Astrocyte (in vitro differentiated cells and primary cell): ENCODE data around the gene LRCH4. TPM values are rescaled to one million over a fixed set of nuclear protein-coding genes. Genes with fewer than 3 reads are reported as not detected.
"Not testable (repeated sequence)": the region's sequence is repeated elsewhere in the genome, so short reads cannot be mapped to it uniquely, and the experiment has no call there.

Source experiments
- DNase-seq: peaks from one replicate; pipeline ENCODE4 v3.0.0-alpha.2; 2010; ENCODE audit warnings: low read depth
- FAIRE-seq: peaks from 2 replicates; lab custom pipeline; 2011; peaks lifted over from hg19 to GRCh38; lab: Jason Lieb, UNC
- H2AFZ ChIP-seq: 2 replicates; pipeline ENCODE4 v1.6.0; 2012; ENCODE audit warnings: low read depth, low read length, inconsistent platforms
- H3K27ac ChIP-seq: 2 replicates; pipeline ENCODE4 v1.5.1; 2011; ENCODE audit warnings: low read depth, low read length, inconsistent platforms
- H3K27me3 ChIP-seq: 2 replicates; pipeline ENCODE4 v1.6.0; 2011; ENCODE audit warnings: low read length, inconsistent platforms; ENCODE audit not compliant: insufficient read depth
- H3K36me3 ChIP-seq: 2 replicates; pipeline ENCODE4 v1.5.1; 2011; ENCODE audit warnings: low read length, inconsistent platforms; ENCODE audit not compliant: insufficient read depth
- H3K4me1 ChIP-seq: 2 replicates; pipeline ENCODE4 v1.5.1; 2011; ENCODE audit warnings: low read length, inconsistent platforms; ENCODE audit not compliant: insufficient read depth
- H3K4me2 ChIP-seq: 2 replicates; pipeline ENCODE4 v1.6.0; 2012; ENCODE audit warnings: low read length, inconsistent platforms
- H3K4me3 ChIP-seq: 2 replicates; pipeline ENCODE4 v1.5.1; 2011; ENCODE audit warnings: low read depth, mild to moderate bottlenecking, low read length, inconsistent platforms; ENCODE audit not compliant: insufficient read depth
- H3K79me2 ChIP-seq: 2 replicates; pipeline ENCODE4 v1.6.0; 2012; ENCODE audit warnings: mild to moderate bottlenecking, low read length, inconsistent platforms; ENCODE audit not compliant: insufficient read depth
- H3K9ac ChIP-seq: 2 replicates; pipeline ENCODE4 v1.6.0; 2012; ENCODE audit warnings: mild to moderate bottlenecking, low read length, inconsistent platforms
- H3K9me3 ChIP-seq: 2 replicates; pipeline ENCODE4 v1.5.1; 2012; ENCODE audit warnings: low read depth, mild to moderate bottlenecking, low read length, inconsistent platforms; ENCODE audit not compliant: insufficient read depth
- H4K20me1 ChIP-seq: 2 replicates; pipeline ENCODE4 v1.6.0; 2012; ENCODE audit warnings: low read length, inconsistent platforms; ENCODE audit not compliant: insufficient read depth
- H3K27ac Mint-ChIP-seq: one replicate; pipeline ENCODE4 v1.8.0; 2021; ENCODE audit warnings: mild to moderate bottlenecking, mixed read lengths; ENCODE audit not compliant: unreplicated experiment
- H3K27me3 Mint-ChIP-seq: one replicate; pipeline ENCODE4 v1.8.0; 2021; ENCODE audit warnings: low read depth, mixed read lengths; ENCODE audit not compliant: unreplicated experiment
- H3K36me3 Mint-ChIP-seq: one replicate; pipeline ENCODE4 v1.8.0; 2021; ENCODE audit warnings: low read depth, mixed read lengths; ENCODE audit not compliant: unreplicated experiment
- H3K4me1 Mint-ChIP-seq: one replicate; pipeline ENCODE4 v1.8.0; 2021; ENCODE audit warnings: low read depth, mixed read lengths; ENCODE audit not compliant: unreplicated experiment
- H3K4me3 Mint-ChIP-seq: one replicate; pipeline ENCODE4 v1.8.0; 2021; ENCODE audit warnings: mild to moderate bottlenecking, moderate library complexity, mixed read lengths; ENCODE audit not compliant: unreplicated experiment
- H3K9me3 Mint-ChIP-seq: one replicate; pipeline ENCODE4 v1.8.0; 2021; ENCODE audit warnings: mild to moderate bottlenecking, mixed read lengths; ENCODE audit not compliant: unreplicated experiment
- EZH2 ChIP-seq: IDR thresholded peaks from 2 replicates; pipeline ENCODE4 v1.6.1; 2012; ENCODE audit warnings: mild to moderate bottlenecking, low read length, inconsistent platforms; ENCODE audit not compliant: insufficient read depth
- total RNA-seq: library from RNA; stranded (reverse); gene quantifications from 2 replicates; pipeline ENCODE4 v1.2.1, GENCODE V29; 2021
- TF ChIP-seq, protein P1 (sequence below): IDR thresholded peaks from 2 replicates; pipeline ENCODE4 v1.5.1; 2011; ENCODE audit warnings: low read depth, mild to moderate bottlenecking, inconsistent platforms, low read length, moderate library complexity; ENCODE audit not compliant: insufficient read depth

Gene LRCH4
- total RNA-seq, 1 donor from 2014 or later = 62.5 TPM

DNA sequence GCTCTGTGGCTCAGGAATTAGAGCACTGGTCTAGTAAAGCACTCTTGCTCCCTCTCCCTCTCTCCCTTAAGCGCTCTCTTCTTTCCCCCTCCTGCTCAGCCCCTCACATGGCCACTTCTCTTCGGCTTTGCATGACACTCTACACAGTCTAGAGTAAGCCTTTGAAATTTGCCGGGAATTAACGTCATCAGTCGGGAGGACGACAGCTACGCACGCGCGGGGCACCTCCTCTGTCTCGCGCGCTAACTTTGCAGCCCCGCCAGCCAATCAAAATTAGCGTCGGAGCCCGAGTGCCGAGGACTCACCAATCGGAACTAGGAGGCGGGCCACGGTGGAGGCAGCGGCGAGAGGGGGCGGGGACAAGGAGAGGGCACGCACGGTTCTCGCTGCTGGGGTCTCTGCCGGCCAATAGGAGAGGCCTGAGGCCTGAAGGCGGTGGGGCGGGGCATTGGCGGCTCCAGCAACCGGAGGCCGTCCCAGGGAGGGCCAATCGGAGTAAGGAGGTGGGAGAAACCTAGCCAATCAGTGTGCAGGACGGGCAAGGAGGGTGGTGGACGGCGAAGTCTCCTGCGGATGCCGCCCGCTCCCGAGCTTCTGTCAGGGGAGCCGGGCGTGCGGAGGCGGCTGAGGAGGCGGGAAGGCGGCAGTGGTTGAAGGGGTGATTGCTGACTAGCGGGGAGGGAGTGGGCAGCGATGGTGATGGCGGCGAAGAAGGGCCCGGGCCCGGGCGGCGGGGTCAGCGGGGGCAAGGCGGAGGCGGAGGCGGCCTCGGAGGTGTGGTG, 47.1 kb downstream of the LRCH4 start, which contains the start of gene AGFG2:
Gene AGFG2, plus strand, starts transcription at position 550 of the 782 bp plus-strand sequence. Its CDS starts 144 bp downstream, at position 694.
- Histone ChIP-seq H3K4me1 (peaks cover 4% of the 10 kb centered on the region), H3K79me2 (peaks cover 17% of the 10 kb centered on the region), H2AFZ (peak within 1 kb of the TSS; percentile 89), H3K36me3 (no peaks in the 10 kb centered on the region), H3K27me3 (no peaks in the 10 kb centered on the region), H3K4me2 (peak within 1 kb of the TSS; percentile 97), H4K20me1 (no peaks in the 10 kb centered on the region), H3K27ac (peak within 1 kb of the TSS; percentile 30), H3K4me3 (peak within 1 kb of the TSS; percentile 71), H3K9ac (peak within 1 kb of the TSS; percentile 62), H3K9me3 (no peaks in the 10 kb centered on the region)
- H3K9me3 Mint-ChIP-seq = no peaks in the 10 kb centered on the region
- H3K4me1 Mint-ChIP-seq = no peaks in the 10 kb centered on the region
- H3K4me3 Mint-ChIP-seq = peak within 1 kb of the TSS; percentile 96
- peak within 1 kb of the TSS; percentile 62 for H3K27ac Mint-ChIP-seq
- H3K36me3 Mint-ChIP-seq = no peaks in the 10 kb centered on the region
- FAIRE-seq (no peak), DNase-seq (peak; percentile 98)
- TF ChIP-seq EZH2 = no peak
- TF ChIP-seq, protein P1, sequence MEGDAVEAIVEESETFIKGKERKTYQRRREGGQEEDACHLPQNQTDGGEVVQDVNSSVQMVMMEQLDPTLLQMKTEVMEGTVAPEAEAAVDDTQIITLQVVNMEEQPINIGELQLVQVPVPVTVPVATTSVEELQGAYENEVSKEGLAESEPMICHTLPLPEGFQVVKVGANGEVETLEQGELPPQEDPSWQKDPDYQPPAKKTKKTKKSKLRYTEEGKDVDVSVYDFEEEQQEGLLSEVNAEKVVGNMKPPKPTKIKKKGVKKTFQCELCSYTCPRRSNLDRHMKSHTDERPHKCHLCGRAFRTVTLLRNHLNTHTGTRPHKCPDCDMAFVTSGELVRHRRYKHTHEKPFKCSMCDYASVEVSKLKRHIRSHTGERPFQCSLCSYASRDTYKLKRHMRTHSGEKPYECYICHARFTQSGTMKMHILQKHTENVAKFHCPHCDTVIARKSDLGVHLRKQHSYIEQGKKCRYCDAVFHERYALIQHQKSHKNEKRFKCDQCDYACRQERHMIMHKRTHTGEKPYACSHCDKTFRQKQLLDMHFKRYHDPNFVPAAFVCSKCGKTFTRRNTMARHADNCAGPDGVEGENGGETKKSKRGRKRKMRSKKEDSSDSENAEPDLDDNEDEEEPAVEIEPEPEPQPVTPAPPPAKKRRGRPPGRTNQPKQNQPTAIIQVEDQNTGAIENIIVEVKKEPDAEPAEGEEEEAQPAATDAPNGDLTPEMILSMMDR = no peak
- H3K27me3 Mint-ChIP-seq = no peaks in the 10 kb centered on the region

- no peak overlapping the region for H3K27ac ChIP-seq
These were observed 47.6 kb downstream of the LRCH4 start for GRCh38 chr7:100538348-100538653.

DNA sequence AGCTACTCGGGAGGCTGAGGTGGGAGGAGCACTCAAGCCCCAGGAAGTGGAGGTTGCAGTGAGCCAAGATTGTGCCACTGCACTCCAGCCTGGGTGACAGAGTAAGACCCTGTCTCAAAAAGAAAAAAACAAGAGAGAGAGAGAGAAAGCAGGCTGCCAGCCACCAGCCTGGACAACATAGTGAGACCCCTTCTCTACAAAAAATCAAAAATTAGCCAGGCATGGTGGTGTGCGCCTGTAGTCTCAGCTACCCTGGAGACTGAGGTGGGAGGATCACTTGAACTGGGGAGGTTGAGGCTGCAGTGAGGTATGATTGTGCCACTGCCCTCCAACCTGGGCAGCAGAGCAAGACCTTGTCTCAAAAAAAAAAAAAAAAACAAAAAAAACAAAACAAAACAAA, 49.2 kb downstream of the LRCH4 start:
- not testable (repeated sequence) for FAIRE-seq, H3K36me3 Mint-ChIP-seq, H3K79me2 ChIP-seq, H3K36me3 ChIP-seq, H3K9me3 ChIP-seq, H2AFZ ChIP-seq, H3K4me3 ChIP-seq, H3K4me1 Mint-ChIP-seq, H3K4me1 ChIP-seq, H3K27ac Mint-ChIP-seq, H3K4me2 ChIP-seq, DNase-seq, H3K27me3 ChIP-seq, H3K9ac ChIP-seq, H4K20me1 ChIP-seq, H3K4me3 Mint-ChIP-seq, H3K27me3 Mint-ChIP-seq, H3K9me3 Mint-ChIP-seq, H3K27ac ChIP-seq

More at GRCh38 chr7:100538348-100538653, 47.6 kb downstream of the LRCH4 start:
- Mint-ChIP-seq H3K27me3 (peaks cover 1% of the 10 kb centered on the region), H3K4me1 (no peaks in the 10 kb centered on the region), H3K9me3 (no peaks in the 10 kb centered on the region), H3K4me3 (peak overlapping the region; percentile 96), H3K27ac (no peak overlapping the region), H3K36me3 (no peaks in the 10 kb centered on the region)
- FAIRE-seq = no peak
- H3K27me3 ChIP-seq = no peaks in the 10 kb centered on the region
- H3K4me3 ChIP-seq = peak overlapping the region; percentile 65
- no peaks in the 10 kb centered on the region for H3K9me3 ChIP-seq
- peak overlapping the region; percentile 50 for H3K9ac ChIP-seq
- H2AFZ ChIP-seq = peak overlapping the region; percentile 89
- TF ChIP-seq EZH2 = no peak
- TF ChIP-seq, protein P1 = no peak
- no peaks in the 10 kb centered on the region for H4K20me1 ChIP-seq
- peaks cover 13% of the 10 kb centered on the region for H3K79me2 ChIP-seq
- H3K36me3 ChIP-seq = no peaks in the 10 kb centered on the region
- DNase-seq = no peak
- H3K4me1 ChIP-seq = peaks cover 4% of the 10 kb centered on the region
- H3K4me2 ChIP-seq = peak overlapping the region; percentile 97

DNA sequence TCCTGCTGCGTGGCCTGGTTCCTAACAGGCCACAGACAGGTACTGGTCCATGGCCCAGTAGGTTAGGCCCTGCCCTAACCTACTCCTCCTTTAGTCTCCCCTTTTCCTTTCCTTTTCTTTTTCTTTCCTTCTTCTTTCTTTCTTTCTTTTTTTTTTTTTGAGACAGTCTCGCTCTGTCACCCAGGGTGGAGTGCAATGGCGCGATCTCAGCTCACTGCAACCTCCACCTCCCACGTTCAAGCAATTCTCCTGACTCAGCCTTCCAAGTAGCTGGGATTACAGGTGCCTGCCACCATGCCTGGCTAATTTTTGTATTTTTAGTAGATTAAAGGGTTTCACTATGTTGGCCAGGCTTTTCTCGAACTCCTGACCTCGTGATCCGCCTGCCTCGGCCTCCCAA, 49.9 kb downstream of the LRCH4 start:
- H2AFZ ChIP-seq, H3K36me3 ChIP-seq, H3K36me3 Mint-ChIP-seq, H3K4me3 ChIP-seq, H3K4me3 Mint-ChIP-seq, FAIRE-seq, H3K27me3 Mint-ChIP-seq, H3K27ac ChIP-seq, H3K9me3 ChIP-seq, DNase-seq, H3K4me2 ChIP-seq, H3K4me1 Mint-ChIP-seq, H3K4me1 ChIP-seq, H4K20me1 ChIP-seq, H3K9me3 Mint-ChIP-seq, H3K9ac ChIP-seq, H3K79me2 ChIP-seq, H3K27me3 ChIP-seq: not testable (repeated sequence)
- H3K27ac Mint-ChIP-seq = peak overlapping the region; percentile 47
